Transverse colon (tissue), 4 donors: Measurements from ENCODE around the gene CEBPA.

ENCODE experiments used
- CTCF ChIP-seq, 5 experiments: fragments of 200-600 bp in 3 of 5; fragments of 450-650 bp in 2 of 5; sonication (generic) in 3 of 5; IDR thresholded peaks; 1 replicate in 2 of 5; 2 replicates in 3 of 5; pipeline ENCODE4 v1.5.1; 2016 to 2017; ENCODE audit warnings: antibody characterized with exemption in 5 of 5, inconsistent platforms in 3 of 5, mild to moderate bottlenecking in 2 of 5, moderate library complexity in 1 of 5
- EP300 ChIP-seq: sonication (generic); formaldehyde crosslinking; IDR thresholded peaks from one replicate; pipeline ENCODE4 v1.6.1; 2017; ENCODE audit warnings: antibody characterized with exemption, low read depth
- POLR2A ChIP-seq: fragments of 450-650 bp; IDR thresholded peaks from one replicate; pipeline ENCODE4 v1.6.1; 2016; ENCODE audit warnings: antibody characterized with exemption, mild to moderate bottlenecking, moderate library complexity
- POLR2AphosphoS5 ChIP-seq, 3 donors: sonication (generic); formaldehyde crosslinking; IDR thresholded peaks; one replicate each; pipeline ENCODE4 v1.6.1; 2016; ENCODE audit warnings: antibody characterized with exemption in 3 of 3

DNA sequence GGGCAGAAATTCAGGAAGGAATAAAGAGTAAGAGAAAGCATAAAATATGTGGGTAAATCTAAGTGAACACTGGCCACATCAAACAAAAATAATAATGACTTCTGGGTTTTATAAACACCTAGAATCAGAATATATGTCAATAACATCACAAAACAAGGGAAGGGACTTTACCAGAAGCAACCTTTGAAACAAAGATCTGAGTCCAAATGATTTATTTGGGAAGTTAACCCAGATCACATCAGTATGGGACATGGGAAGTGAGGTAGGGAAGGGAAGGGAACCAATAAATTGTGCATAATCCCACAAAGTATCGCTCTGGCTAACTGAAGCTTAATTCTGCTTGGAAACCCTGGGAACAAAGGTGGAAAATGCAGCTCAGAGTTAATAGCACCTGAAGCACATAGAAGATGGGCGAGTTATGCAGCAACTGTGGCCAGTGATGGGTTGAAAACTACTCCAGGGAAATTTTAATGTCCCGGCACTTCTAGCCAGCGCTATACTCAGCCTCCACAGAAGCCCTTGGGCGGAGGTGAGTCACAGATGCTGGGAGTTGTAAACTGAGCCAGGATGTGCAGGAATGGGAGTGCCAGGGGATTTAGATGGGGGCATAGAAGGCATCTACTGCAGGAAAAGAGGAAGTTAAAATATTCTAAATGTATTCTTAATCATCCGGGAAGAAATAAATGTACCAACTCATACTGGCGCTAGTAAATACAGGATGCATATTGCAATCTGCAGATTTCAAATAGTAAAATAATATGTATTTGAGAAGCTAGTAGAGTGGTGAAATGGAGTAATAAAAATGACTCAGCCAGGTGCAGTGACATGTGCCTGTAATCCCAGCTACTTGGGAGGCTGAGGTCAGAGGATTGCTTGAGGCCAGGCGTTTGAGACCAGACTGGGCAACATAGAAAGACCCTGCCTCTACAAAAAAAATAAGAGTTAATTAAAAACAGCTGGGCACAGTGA is 37.0 kb upstream of the CEBPA start:
- TF ChIP-seq POLR2A (no peak), POLR2AphosphoS5 (IDR thresholded peaks at IDR 0.05) (no peak), CTCF (IDR thresholded peaks at IDR 0.05) (no peak), EP300 (no peak)
